TTC549 (cell line): Measurements from ENCODE around the gene ARMC2.

Experiments
- FAIRE-seq: peaks from 2 replicates; lab custom pipeline; 2012; peaks lifted over from hg19 to GRCh38; lab: Jason Lieb, UNC

ARMC2 gene

DNA sequence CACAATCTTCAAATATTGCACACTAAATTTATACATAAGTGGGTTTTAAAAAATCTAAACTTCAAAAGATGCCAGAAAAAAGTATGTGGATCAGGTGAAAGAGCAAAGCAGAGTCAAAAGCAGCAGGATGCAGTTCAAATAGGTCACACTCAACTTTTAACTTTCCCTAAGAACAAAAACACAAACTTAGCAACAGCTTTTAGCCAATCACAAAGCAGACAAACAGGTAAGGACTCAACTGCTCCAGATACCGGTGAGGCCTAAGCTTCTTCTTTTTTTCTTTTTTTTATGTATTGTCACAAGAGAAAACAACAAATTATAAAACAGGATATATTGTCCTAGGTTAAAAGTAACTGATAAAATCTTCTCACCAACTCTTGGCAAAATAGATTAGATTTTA, 171.7 kb downstream of the ARMC2 start:
- FAIRE-seq: no peak

- FAIRE-seq: no peak
Measured at GRCh38 chr6:109021870-109022269, 173.6 kb downstream of the ARMC2 start.

GRCh38 chr6:109023356-109023925, 175.2 kb downstream of the ARMC2 start:
- no peak for FAIRE-seq
